GM12801 (cell line): ENCODE results near the gene ICOS.

ENCODE experiments used
- CTCF ChIP-seq: IDR thresholded peaks from one replicate; pipeline ENCODE4 v1.5.1; 2011; ENCODE audit warnings: control low read depth; ENCODE audit not compliant: insufficient read length; ENCODE audit errors: extremely low read depth

ICOS gene

GRCh38 chr2:203916756-203917155 lies 19.8 kb upstream of the ICOS start:
- TF ChIP-seq CTCF: no peak

GRCh38 chr2:203918264-203918663 lies 18.3 kb upstream of the ICOS start:
- TF ChIP-seq CTCF: no peak

GRCh38 chr2:203918839-203919238 lies 17.7 kb upstream of the ICOS start:
- no peak for TF ChIP-seq CTCF

- TF ChIP-seq CTCF: no peak
Measured at GRCh38 chr2:203925512-203926158, 10.9 kb upstream of the ICOS start.

GRCh38 chr2:203928849-203929248 lies 7.7 kb upstream of the ICOS start:
- TF ChIP-seq CTCF: no peak

- no peak for TF ChIP-seq CTCF
Measured at GRCh38 chr2:203934041-203934492, 2.5 kb upstream of the ICOS start.

- no peak for TF ChIP-seq CTCF
Measured at GRCh38 chr2:203934711-203935438, 1.7 kb upstream of the ICOS start.
